SKM-1 treated with dmso at 0.1 percent for 144 hours (cell line): Measurements from ENCODE around the gene ZCCHC14.
"Not testable (repeated sequence)": the region's sequence is repeated elsewhere in the genome, so short reads cannot be mapped to it uniquely, and the experiment has no call there.

ENCODE experiments used
- DNase-seq: peaks from one replicate; lab custom pipeline; 2025; ENCODE audit not compliant: unreplicated experiment; lab: John Stamatoyannopoulos, UW

The ZCCHC14 gene

GRCh38 chr16:87412371-87412995 lies 80.3 kb downstream of the ZCCHC14 start:
- no peak for DNase-seq

- DNase-seq: no peak
Measured at GRCh38 chr16:87411375-87412271, 81.2 kb downstream of the ZCCHC14 start.

- no peak for DNase-seq
Measured at GRCh38 chr16:87410968-87411367, 81.9 kb downstream of the ZCCHC14 start.

- no peak for DNase-seq
Measured at GRCh38 chr16:87410530-87410929, 82.3 kb downstream of the ZCCHC14 start.

- no peak for DNase-seq
Measured at GRCh38 chr16:87409781-87410180, 83.0 kb downstream of the ZCCHC14 start.

GRCh38 chr16:87409153-87409552 lies 83.7 kb downstream of the ZCCHC14 start:
- no peak for DNase-seq

GRCh38 chr16:87407511-87408112 lies 85.2 kb downstream of the ZCCHC14 start:
- DNase-seq: peak; percentile 98

- DNase-seq: no peak
Measured at GRCh38 chr16:87406495-87407088, 86.2 kb downstream of the ZCCHC14 start.

GRCh38 chr16:87404764-87405625 lies 87.8 kb downstream of the ZCCHC14 start:
- no peak for DNase-seq

GRCh38 chr16:87395181-87395842 lies 97.5 kb downstream of the ZCCHC14 start:
- no peak for DNase-seq

- DNase-seq: no peak
Measured at GRCh38 chr16:87393680-87394055, 99.2 kb downstream of the ZCCHC14 start.

- no peak for DNase-seq
Measured at GRCh38 chr16:87392821-87393679, 99.8 kb downstream of the ZCCHC14 start.

- peak; percentile 92 for DNase-seq
Measured at GRCh38 chr16:87391950-87392820, 100.6 kb downstream of the ZCCHC14 start, which contains the start of gene MAP1LC3B. MAP1LC3B (plus strand) TSS chr16:87392336; CDS start chr16:87392428, 92 bp downstream.

- no peak for DNase-seq
Measured at GRCh38 chr16:87391324-87391949, 101.4 kb downstream of the ZCCHC14 start.

- no peak for DNase-seq
Measured at GRCh38 chr16:87390641-87391323, 102.0 kb downstream of the ZCCHC14 start.

GRCh38 chr16:87389914-87390313 lies 102.9 kb downstream of the ZCCHC14 start:
- not testable (repeated sequence) for DNase-seq

GRCh38 chr16:87389245-87389644 lies 103.6 kb downstream of the ZCCHC14 start:
- DNase-seq: no peak
